Prostate gland (tissue), 2 donors: ENCODE data around the gene RNF4. TPM values are rescaled to one million over a fixed set of nuclear protein-coding genes. Genes with fewer than 3 reads are reported as not detected.
A peak's percentile ranks its signal among the peaks of the same experiment; 100 is the strongest.

Experiments
- DNase-seq: peaks from one replicate; pipeline ENCODE4 v3.0.0-alpha.2; 2019; ENCODE audit warnings: low spot score
- H3K27ac ChIP-seq, 2 donors: fragments of 200-600 bp; sonication (generic); 2 replicates each; pipeline ENCODE4 v1.5.1; 2017 to 2019
- H3K27me3 ChIP-seq: fragments of 200-600 bp; sonication (generic); replicated peaks from 2 replicates; pipeline ENCODE4 v1.5.1; 2019; ENCODE audit not compliant: insufficient read depth
- H3K36me3 ChIP-seq, 2 donors: fragments of 200-600 bp; sonication (generic); 1 replicate in 1 of 2; 2 replicates in 1 of 2; pipeline versions ENCODE4 v1.5.1 to v1.8.1; 2017 to 2019
- H3K4me1 ChIP-seq: fragments of 200-600 bp; sonication (generic); replicated peaks from 2 replicates; pipeline ENCODE4 v1.5.1; 2019
- H3K4me3 ChIP-seq, 2 donors: fragments of 200-600 bp; sonication (generic); 2 replicates each; pipeline ENCODE4 v1.5.1; 2017 to 2019
- H3K9me3 ChIP-seq: fragments of 200-600 bp; sonication (generic); 2 replicates; pipeline ENCODE4 v1.5.1; 2017
- POLR2A ChIP-seq: fragments of 450-650 bp; IDR thresholded peaks from one replicate; pipeline ENCODE4 v1.6.1; 2016; ENCODE audit warnings: antibody characterized with exemption, mild to moderate bottlenecking
- POLR2AphosphoS5 ChIP-seq: sonication (generic); formaldehyde crosslinking; IDR thresholded peaks from one replicate; pipeline ENCODE4 v1.6.1; 2017; ENCODE audit warnings: antibody characterized with exemption
- WGBS: methylation state at CpG from one replicate; pipeline ENCODE4 v1.1.5; 2018; 5-methylcytosine and 5-hydroxymethylcytosine counted together
- intact Hi-C: fragments of 100-400 bp; cut with DNase I; formaldehyde crosslinking; loops from one replicate; pipeline ENCODE4 v1.14.2; 2022
- total RNA-seq, 2 donors: library from RNA; depleted of rRNA; stranded (reverse); fragments of >200 nt; gene quantifications; one replicate each; pipeline ENCODE4 v1.1.0, GENCODE V29; 2016
- TF ChIP-seq, protein P1 (sequence below), 4 experiments: fragments of 200-600 bp in 2 of 4; fragments of 450-650 bp in 2 of 4; sonication (generic) in 2 of 4; IDR thresholded peaks; 1 replicate in 3 of 4; 2 replicates in 1 of 4; pipeline ENCODE4 v1.5.1; 2016 to 2019; ENCODE audit warnings: antibody characterized with exemption in 4 of 4, mild to moderate bottlenecking in 2 of 4, moderate library complexity in 2 of 4

Gene RNF4
- total RNA-seq, 2 donors from 2014 or later = 33.9 to 56.1 TPM

- H3K36me3 ChIP-seq = no peaks in the 10 kb centered on the region
- TF ChIP-seq POLR2A = no peak
- H3K4me3 ChIP-seq = no peak overlapping the region
- WGBS = 69% methylated on average over 38 of the region's 38 CpGs
- intact Hi-C loops = no loop called here
- no peaks in the 10 kb centered on the region for H3K4me1 ChIP-seq
- H3K27me3 ChIP-seq = no peaks in the 10 kb centered on the region
- H3K9me3 ChIP-seq = no peaks in the 10 kb centered on the region
- DNase-seq = no peak
- no peak overlapping the region for H3K27ac ChIP-seq
These were observed 10.1 kb upstream of the RNF4 start for GRCh38 chr4:2458546-2459491.

GRCh38 chr4:2459589-2460349, 9.1 kb upstream of the RNF4 start:
- no peaks in the 10 kb centered on the region for H3K36me3 ChIP-seq
- intact Hi-C loops = loop anchor here (5.0 to 10.0 kb wide), 2 partner anchors 237 to 405 kb away; no protein-coding TSS in a partner anchor
- no peak for DNase-seq
- no peak overlapping the region for H3K27ac ChIP-seq
- H3K27me3 ChIP-seq = no peaks in the 10 kb centered on the region
- TF ChIP-seq POLR2A (no peak), POLR2AphosphoS5 (no peak)
- TF ChIP-seq, protein P1, sequence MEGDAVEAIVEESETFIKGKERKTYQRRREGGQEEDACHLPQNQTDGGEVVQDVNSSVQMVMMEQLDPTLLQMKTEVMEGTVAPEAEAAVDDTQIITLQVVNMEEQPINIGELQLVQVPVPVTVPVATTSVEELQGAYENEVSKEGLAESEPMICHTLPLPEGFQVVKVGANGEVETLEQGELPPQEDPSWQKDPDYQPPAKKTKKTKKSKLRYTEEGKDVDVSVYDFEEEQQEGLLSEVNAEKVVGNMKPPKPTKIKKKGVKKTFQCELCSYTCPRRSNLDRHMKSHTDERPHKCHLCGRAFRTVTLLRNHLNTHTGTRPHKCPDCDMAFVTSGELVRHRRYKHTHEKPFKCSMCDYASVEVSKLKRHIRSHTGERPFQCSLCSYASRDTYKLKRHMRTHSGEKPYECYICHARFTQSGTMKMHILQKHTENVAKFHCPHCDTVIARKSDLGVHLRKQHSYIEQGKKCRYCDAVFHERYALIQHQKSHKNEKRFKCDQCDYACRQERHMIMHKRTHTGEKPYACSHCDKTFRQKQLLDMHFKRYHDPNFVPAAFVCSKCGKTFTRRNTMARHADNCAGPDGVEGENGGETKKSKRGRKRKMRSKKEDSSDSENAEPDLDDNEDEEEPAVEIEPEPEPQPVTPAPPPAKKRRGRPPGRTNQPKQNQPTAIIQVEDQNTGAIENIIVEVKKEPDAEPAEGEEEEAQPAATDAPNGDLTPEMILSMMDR (IDR thresholded peaks at IDR 0.05) = no peak
- H3K4me1 ChIP-seq = no peaks in the 10 kb centered on the region
- no peaks in the 10 kb centered on the region for H3K9me3 ChIP-seq
- WGBS = 93% methylated on average over 19 of the region's 19 CpGs
- no peak overlapping the region for H3K4me3 ChIP-seq

DNA sequence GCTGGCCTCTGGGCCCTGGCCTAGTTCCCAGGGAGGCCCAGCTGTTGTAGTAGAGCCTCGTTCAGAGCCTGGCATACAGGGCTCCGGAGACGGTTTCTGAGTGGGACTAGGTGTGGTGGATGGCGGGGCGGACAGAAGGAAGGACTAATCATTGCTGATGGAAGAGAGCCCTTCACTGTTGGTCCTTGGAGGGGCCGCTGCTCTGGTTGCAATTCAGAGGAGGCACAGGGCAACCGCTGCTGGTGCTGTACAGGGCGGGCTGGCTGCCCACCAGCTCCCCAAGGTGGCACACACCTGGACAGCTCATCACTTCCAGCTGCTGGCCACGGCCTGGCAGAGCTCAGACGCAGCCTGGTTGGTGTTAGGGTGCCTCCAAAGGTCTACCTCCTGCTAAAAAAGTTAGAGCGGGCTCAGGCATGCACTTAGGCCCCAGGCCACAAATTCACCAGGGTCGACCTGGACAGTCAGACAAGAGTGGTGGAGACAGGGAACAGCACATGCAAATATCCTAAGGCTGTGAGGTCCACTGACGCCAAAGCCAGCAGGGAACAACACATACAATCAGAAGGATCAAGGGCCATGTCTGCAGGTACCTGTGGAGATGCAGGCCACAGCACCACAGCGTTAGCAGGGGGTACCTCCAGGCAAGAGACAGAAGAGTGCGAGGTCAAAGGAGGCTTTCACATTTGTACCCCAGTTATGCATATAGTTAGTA, 7.5 kb upstream of the RNF4 start:
- intact Hi-C loops = loop anchor here (5.0 to 10.0 kb wide), 2 partner anchors 239 to 403 kb away; no protein-coding TSS in a partner anchor
- 85% methylated on average over 12 of the region's 15 CpGs for WGBS
- no peak overlapping the region for H3K27ac ChIP-seq
- no peaks in the 10 kb centered on the region for H3K36me3 ChIP-seq
- no peaks in the 10 kb centered on the region for H3K9me3 ChIP-seq
- TF ChIP-seq POLR2AphosphoS5 (no peak), POLR2A (no peak)
- TF ChIP-seq, protein P1 (IDR thresholded peaks at IDR 0.05) = no peak
- no peaks in the 10 kb centered on the region for H3K27me3 ChIP-seq
- H3K4me3 ChIP-seq = no peak overlapping the region
- no peak for DNase-seq
- no peaks in the 10 kb centered on the region for H3K4me1 ChIP-seq

GRCh38 chr4:2462218-2462991, 6.5 kb upstream of the RNF4 start:
- peak overlapping the region in 1 of 2 donors; percentile 48 for H3K27ac ChIP-seq
- no peaks in the 10 kb centered on the region for H3K9me3 ChIP-seq
- intact Hi-C loops = loop anchor here (5.0 to 10.0 kb wide), 2 partner anchors 240 to 402 kb away; no protein-coding TSS in a partner anchor
- peak; percentile 42 for DNase-seq
- TF ChIP-seq POLR2AphosphoS5 (no peak), POLR2A (no peak)
- TF ChIP-seq, protein P1 (IDR thresholded peaks at IDR 0.05) = peak in 3 of 4 experiments; percentile 44 to 67 (median 65)
- no peaks in the 10 kb centered on the region for H3K27me3 ChIP-seq
- H3K4me3 ChIP-seq = peak overlapping the region; percentile 45 to 52
- no peaks in the 10 kb centered on the region for H3K36me3 ChIP-seq
- WGBS = 8% methylated on average over 37 of the region's 99 CpGs
- no peaks in the 10 kb centered on the region for H3K4me1 ChIP-seq
